Hepatic stellate cell (primary cell): ENCODE results near the gene SNX11.

Source experiments
- DNase-seq: peaks from one replicate; pipeline ENCODE4 v3.0.0; 2011; ENCODE audit warnings: low spot score

The SNX11 gene

DNA sequence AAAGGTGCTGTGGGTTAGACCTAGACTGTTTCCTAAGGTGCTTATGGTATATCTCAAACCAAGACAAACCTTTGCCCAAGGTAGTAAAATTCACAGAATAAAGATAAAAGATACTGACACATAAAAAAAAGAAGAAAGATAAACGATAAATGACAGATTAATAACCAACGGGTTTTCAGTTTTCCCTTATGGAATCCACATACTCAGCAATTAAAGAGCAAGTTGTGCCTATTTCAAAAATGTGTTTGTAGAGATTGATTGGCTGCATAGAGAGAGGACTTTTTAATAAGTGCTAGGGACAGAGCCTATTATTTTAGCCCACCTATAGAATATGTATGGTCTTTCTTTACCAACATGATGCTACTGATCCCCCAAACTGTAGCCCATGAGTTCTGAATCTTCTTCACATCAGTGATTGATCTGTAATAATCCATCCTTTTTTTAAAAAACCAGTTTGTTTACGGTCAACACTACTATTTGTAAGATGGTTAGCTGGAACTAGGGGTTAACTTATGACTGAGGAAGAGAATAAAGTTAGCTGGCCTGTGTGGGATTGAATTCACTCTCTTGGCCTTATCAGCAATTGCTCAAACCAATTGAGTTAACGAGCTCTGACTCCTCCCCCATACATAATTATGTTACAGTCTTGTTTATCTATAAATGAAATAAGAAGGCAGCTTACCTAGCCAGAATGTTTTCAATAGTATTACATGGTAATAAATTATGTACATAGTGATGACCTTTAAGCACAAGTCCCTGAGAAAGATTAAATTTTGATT lies 53.8 kb downstream of the SNX11 start:
- DNase-seq = no peak

DNA sequence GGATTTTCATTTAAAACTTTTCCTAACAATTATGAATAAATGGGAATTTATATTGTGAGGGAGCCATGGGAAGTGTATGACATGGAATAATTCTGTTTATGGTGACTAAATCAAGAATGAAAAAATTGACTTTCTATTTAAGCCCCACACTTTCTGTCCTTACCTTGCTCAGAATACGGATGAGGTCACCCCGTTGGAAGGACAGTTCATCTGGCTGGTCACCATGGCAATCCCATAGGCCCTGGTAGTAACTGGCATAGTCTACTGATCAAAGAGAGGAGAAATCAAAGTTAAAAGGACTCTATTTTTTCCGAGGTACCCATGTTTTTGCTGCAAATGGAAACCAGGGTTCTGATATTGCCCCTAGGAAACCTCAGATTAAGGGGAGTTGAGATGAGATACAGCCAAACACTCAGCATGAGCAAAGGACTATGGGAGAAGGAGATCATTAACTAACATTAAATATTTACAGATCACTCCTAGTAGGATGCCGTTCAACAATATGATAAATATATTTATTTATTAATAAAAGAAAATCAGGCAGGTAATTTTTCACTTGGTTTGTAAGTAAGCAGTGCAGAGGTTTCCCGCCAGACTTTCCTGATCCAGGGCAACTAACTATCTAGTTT lies 54.9 kb downstream of the SNX11 start:
- DNase-seq = no peak

DNA sequence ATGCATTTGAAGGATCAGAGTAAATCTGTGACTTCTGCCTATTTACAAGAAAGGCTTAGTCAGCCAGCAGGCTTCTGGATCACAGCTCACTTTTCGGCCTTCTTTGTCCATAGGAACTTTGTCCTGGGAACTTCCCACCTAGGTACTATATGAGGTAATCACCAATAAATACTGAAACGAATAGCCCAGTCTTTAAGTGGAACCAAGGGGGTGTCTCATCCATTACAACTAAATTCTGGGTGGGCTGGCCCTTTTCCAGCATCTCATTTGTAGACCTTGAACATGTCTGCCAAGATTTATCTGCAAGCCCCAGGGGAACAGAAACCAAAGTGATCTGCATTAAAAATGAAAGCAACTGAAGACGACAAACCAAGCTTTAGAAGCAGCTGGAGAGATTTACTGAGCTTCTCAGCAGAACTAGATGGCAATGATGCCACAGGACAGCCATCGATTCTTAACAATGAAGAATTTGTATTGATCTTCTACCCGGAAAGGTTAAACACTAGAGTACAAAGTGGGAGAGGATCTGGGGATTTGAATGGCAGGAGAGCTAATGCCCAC lies 55.5 kb downstream of the SNX11 start:
- no peak for DNase-seq

DNA sequence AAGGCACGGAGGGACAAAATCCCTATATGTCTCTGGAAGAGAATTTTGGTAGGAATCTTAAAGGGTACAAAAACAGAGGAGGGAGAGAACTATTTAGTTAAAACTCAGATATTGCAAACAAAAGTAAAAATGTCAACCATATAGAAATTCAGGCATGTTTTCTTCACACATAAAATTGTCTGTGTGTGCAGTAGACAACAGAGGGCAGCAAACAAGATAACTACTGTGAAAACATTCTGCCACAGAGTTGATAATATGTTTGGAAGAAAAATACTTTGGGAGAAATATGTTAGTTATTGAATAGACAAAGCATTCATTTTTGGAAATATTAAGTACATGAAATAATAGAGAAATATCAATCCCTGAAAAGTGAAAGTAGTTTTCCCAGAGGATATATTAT lies 56.2 kb downstream of the SNX11 start:
- no peak for DNase-seq

DNA sequence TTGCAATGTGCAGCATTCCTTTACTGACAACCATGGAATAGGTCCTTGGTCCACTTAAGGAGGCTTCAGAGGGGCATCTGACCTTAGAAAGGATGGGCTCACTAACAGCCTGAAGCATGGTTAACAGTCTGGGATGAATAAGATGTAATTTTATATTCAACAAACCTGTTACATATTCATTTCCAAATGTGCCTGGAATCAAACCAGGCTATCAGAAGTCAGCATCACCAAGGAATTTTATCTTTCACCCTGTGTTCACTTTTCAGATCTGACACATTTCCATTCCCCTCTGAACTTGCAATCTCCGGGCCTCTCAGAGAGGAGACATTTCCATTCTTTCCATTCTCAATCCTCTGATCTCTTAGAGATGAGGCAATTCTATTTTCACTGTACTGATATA lies 62.4 kb downstream of the SNX11 start:
- no peak for DNase-seq
